WTC11 (cell line): ENCODE results near the gene ZNF609. TPM values are rescaled to one million over a fixed set of nuclear protein-coding genes. Genes with fewer than 3 reads are reported as not detected.
A peak's percentile ranks its signal among the peaks of the same experiment; 100 is the strongest.

Experiments used
- ATAC-seq: fragments of 200-7000 bp; cut with Tn5 transposase; 2 replicates; pipeline ENCODE4 v1.10.0; 2021; ENCODE audit warnings: mild to moderate bottlenecking, moderate library complexity
- CTCF ChIA-PET: fragments of 300-600 bp; sonication (Branson Sonifier 250); formaldehyde crosslinking; loops from one replicate; lab custom pipeline; 2021; ENCODE audit warnings: antibody characterized with exemption; lab: Charles Lee
- POLR2A ChIA-PET: fragments of 350-600 bp; sonication (Branson Sonifier 250); formaldehyde crosslinking; loops from one replicate; lab custom pipeline; 2021; ENCODE audit warnings: antibody characterized with exemption; lab: Charles Lee
- DNase-seq: peaks from one replicate; pipeline ENCODE4 v3.0.0; 2021; ENCODE audit warnings: low spot score
- H3K27ac Mint-ChIP-seq: 2 replicates; pipeline ENCODE4 v1.8.0; 2021; ENCODE audit warnings: mixed read lengths
- H3K27me3 Mint-ChIP-seq: 2 replicates; pipeline ENCODE4 v1.8.0; 2021; ENCODE audit warnings: low read depth, mild to moderate bottlenecking, moderate library complexity, mixed read lengths
- H3K36me3 Mint-ChIP-seq: 2 replicates; pipeline ENCODE4 v1.8.0; 2021; ENCODE audit warnings: mixed read lengths
- H3K4me1 Mint-ChIP-seq: 2 replicates; pipeline ENCODE4 v1.8.0; 2022; ENCODE audit warnings: mixed read lengths
- H3K4me3 Mint-ChIP-seq: 2 replicates; pipeline ENCODE4 v1.8.0; 2021; ENCODE audit warnings: mild to moderate bottlenecking, moderate library complexity, mixed read lengths
- H3K9me3 Mint-ChIP-seq: 2 replicates; pipeline ENCODE4 v1.8.0; 2021; ENCODE audit warnings: mixed read lengths
- CREB1 ChIP-seq: sonication (generic); formaldehyde crosslinking; IDR thresholded peaks from 2 replicates; pipeline ENCODE4 v1.8.0; 2023; ENCODE audit warnings: mild to moderate bottlenecking, missing genetic modification reagents
- EMX1 ChIP-seq: fragments of 250-450 bp; sonication (Bioruptor Pico); IDR thresholded peaks from 2 replicates; pipeline ENCODE4 v1.8.0; 2021; ENCODE audit warnings: mild to moderate bottlenecking
- FOXK1 ChIP-seq: sonication (generic); formaldehyde crosslinking; IDR thresholded peaks from 2 replicates; pipeline ENCODE4 v1.8.0; 2022; ENCODE audit warnings: mild to moderate bottlenecking, moderate library complexity, missing genetic modification reagents
- GABPB1 ChIP-seq: sonication (generic); formaldehyde crosslinking; IDR thresholded peaks from 2 replicates; pipeline ENCODE4 v1.8.1; 2023; ENCODE audit warnings: mild to moderate bottlenecking, missing genetic modification reagents
- MYBL2 ChIP-seq: sonication (generic); formaldehyde crosslinking; IDR thresholded peaks from 2 replicates; pipeline ENCODE4 v1.8.1; 2023; ENCODE audit warnings: mild to moderate bottlenecking, moderate library complexity, missing genetic modification reagents
- NFYB ChIP-seq: sonication (generic); formaldehyde crosslinking; conservative IDR thresholded peaks from 2 replicates; pipeline ENCODE4 v1.8.0; 2022; ENCODE audit warnings: low read depth, missing genetic modification reagents
- OVOL2 ChIP-seq: fragments of 250-450 bp; sonication (Bioruptor Pico); IDR thresholded peaks from 2 replicates; pipeline ENCODE4 v1.9.0; 2021; ENCODE audit warnings: mild to moderate bottlenecking, borderline replicate concordance
- RORB ChIP-seq: fragments of 250-450 bp; sonication (Bioruptor Pico); IDR thresholded peaks from 2 replicates; pipeline ENCODE4 v1.9.0; 2021; ENCODE audit warnings: mild to moderate bottlenecking
- SP1 ChIP-seq: sonication (generic); formaldehyde crosslinking; conservative IDR thresholded peaks from 2 replicates; pipeline ENCODE4 v1.8.1; 2022; ENCODE audit warnings: missing genetic modification reagents
- STAT6 ChIP-seq: sonication (generic); formaldehyde crosslinking; conservative IDR thresholded peaks from 2 replicates; pipeline ENCODE4 v1.8.1; 2023; ENCODE audit warnings: mild to moderate bottlenecking, low read depth, missing genetic modification reagents, moderate library complexity
- TEAD4 ChIP-seq: sonication (generic); formaldehyde crosslinking; IDR thresholded peaks from 2 replicates; pipeline ENCODE4 v1.8.0; 2022; ENCODE audit warnings: mild to moderate bottlenecking, missing genetic modification reagents
- USF1 ChIP-seq: sonication (generic); formaldehyde crosslinking; IDR thresholded peaks from 2 replicates; pipeline ENCODE4 v1.8.0; 2022; ENCODE audit warnings: mild to moderate bottlenecking, missing genetic modification reagents
- ZBTB21 ChIP-seq: sonication (generic); formaldehyde crosslinking; IDR thresholded peaks from 2 replicates; pipeline ENCODE4 v1.8.1; 2023; ENCODE audit warnings: mild to moderate bottlenecking, missing genetic modification reagents, borderline replicate concordance
- ZNF219 ChIP-seq: sonication (generic); formaldehyde crosslinking; IDR thresholded peaks from 2 replicates; pipeline ENCODE4 v1.8.0; 2023; ENCODE audit warnings: missing genetic modification reagents, mild to moderate bottlenecking, borderline replicate concordance
- ZNF232 ChIP-seq: sonication (generic); formaldehyde crosslinking; IDR thresholded peaks from 2 replicates; pipeline ENCODE4 v1.8.0; 2022; ENCODE audit warnings: mild to moderate bottlenecking, missing genetic modification reagents
- ZNF263 ChIP-seq: sonication (generic); formaldehyde crosslinking; IDR thresholded peaks from 2 replicates; pipeline ENCODE4 v1.8.1; 2022; ENCODE audit warnings: low read depth, mild to moderate bottlenecking, moderate library complexity, missing genetic modification reagents
- ZNF281 ChIP-seq: sonication (generic); formaldehyde crosslinking; IDR thresholded peaks from 2 replicates; pipeline ENCODE4 v1.8.0; 2023; ENCODE audit warnings: mild to moderate bottlenecking, missing genetic modification reagents
- ZNF416 ChIP-seq: fragments of 250-450 bp; sonication (Bioruptor Pico); IDR thresholded peaks from 2 replicates; pipeline ENCODE4 v1.9.0; 2021; ENCODE audit warnings: mild to moderate bottlenecking, inconsistent platforms
- ZNF423 ChIP-seq: fragments of 250-450 bp; sonication (Bioruptor Pico); IDR thresholded peaks from 2 replicates; pipeline ENCODE4 v2.1.2; 2022; ENCODE audit warnings: mild to moderate bottlenecking, moderate library complexity
- total RNA-seq: library from RNA; stranded (reverse); gene quantifications from 3 replicates; pipeline ENCODE4 v1.2.3, GENCODE V29; 2021
- TF ChIP-seq, protein P1 (sequence below): sonication (generic); formaldehyde crosslinking; IDR thresholded peaks from 2 replicates; pipeline ENCODE4 v1.8.1; 2022; ENCODE audit warnings: low read depth, missing genetic modification reagents, borderline replicate concordance
- TF ChIP-seq, protein P2 (sequence below): fragments of 200-600 bp; IDR thresholded peaks from 2 replicates; pipeline ENCODE4 v1.8.0; 2022; ENCODE audit warnings: antibody characterized with exemption
- TF ChIP-seq, protein P3 (sequence below): sonication (generic); formaldehyde crosslinking; IDR thresholded peaks from 2 replicates; pipeline ENCODE4 v1.8.1; 2022; ENCODE audit warnings: low read depth, mild to moderate bottlenecking, moderate library complexity, missing genetic modification reagents, borderline replicate concordance
- TF ChIP-seq, protein P4 (sequence below): sonication (generic); formaldehyde crosslinking; IDR thresholded peaks from 2 replicates; pipeline ENCODE4 v1.8.1; 2023; ENCODE audit warnings: mild to moderate bottlenecking, missing genetic modification reagents, moderate library complexity
- TF ChIP-seq, protein P5 (sequence below): sonication (generic); formaldehyde crosslinking; IDR thresholded peaks from 2 replicates; pipeline ENCODE4 v1.8.1; 2023; ENCODE audit warnings: mild to moderate bottlenecking, missing genetic modification reagents

Gene ZNF609
- total RNA-seq, 1 experiment from 2014 or later: 47.4 TPM

DNA sequence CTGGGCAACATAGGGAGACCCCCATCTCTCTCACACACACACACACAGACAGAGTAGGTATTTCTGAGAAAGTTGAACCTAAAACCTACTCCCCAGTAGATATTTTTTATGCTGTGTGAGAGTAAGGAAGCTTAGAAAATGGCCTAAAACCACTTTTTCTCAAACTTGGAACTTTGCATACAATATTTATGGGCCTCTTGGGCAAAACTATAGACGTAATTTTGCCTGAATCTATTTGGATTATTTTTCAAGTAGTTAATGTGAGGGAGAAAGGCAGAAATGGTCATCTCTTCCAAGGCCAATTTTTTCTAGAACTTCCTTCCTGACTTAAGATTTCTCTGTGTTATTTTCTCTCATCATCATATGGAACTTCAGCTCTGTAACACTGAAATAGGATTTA, 81.7 kb downstream of the ZNF609 start:
- no peak overlapping the region for H3K27ac Mint-ChIP-seq
- H3K4me1 Mint-ChIP-seq: 0 out of 2 replicates have a peak, but pooled peaks cover under 1% of the 10 kb centered on the region
- POLR2A ChIA-PET: no interaction called here
- ATAC-seq: no peak
- H3K4me3 Mint-ChIP-seq: no peak overlapping the region
- H3K36me3 Mint-ChIP-seq: no peaks in the 10 kb centered on the region; the same call in 1 of the 2 replicates
- no peak for DNase-seq
- CTCF ChIA-PET: no interaction called here
- no peaks in the 10 kb centered on the region for H3K27me3 Mint-ChIP-seq
- H3K9me3 Mint-ChIP-seq: peaks cover 4% of the 10 kb centered on the region; the same call in 1 of the 2 replicates
- TF ChIP-seq OVOL2 (CRISPR knock-in tag) (no peak), NFYB (CRISPR knock-in tag) (no peak), TEAD4 (CRISPR knock-in tag) (no peak), ZNF423 (no peak), ZNF219 (CRISPR knock-in tag) (no peak), GABPB1 (CRISPR knock-in tag) (no peak), SP1 (CRISPR knock-in tag) (no peak), ZNF281 (no peak), ZNF232 (CRISPR knock-in tag) (no peak), ZNF416 (CRISPR knock-in tag) (no peak)
- TF ChIP-seq, protein P1, sequence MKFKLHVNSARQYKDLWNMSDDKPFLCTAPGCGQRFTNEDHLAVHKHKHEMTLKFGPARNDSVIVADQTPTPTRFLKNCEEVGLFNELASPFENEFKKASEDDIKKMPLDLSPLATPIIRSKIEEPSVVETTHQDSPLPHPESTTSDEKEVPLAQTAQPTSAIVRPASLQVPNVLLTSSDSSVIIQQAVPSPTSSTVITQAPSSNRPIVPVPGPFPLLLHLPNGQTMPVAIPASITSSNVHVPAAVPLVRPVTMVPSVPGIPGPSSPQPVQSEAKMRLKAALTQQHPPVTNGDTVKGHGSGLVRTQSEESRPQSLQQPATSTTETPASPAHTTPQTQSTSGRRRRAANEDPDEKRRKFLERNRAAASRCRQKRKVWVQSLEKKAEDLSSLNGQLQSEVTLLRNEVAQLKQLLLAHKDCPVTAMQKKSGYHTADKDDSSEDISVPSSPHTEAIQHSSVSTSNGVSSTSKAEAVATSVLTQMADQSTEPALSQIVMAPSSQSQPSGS (CRISPR knock-in tag): no peak
- TF ChIP-seq, protein P2, sequence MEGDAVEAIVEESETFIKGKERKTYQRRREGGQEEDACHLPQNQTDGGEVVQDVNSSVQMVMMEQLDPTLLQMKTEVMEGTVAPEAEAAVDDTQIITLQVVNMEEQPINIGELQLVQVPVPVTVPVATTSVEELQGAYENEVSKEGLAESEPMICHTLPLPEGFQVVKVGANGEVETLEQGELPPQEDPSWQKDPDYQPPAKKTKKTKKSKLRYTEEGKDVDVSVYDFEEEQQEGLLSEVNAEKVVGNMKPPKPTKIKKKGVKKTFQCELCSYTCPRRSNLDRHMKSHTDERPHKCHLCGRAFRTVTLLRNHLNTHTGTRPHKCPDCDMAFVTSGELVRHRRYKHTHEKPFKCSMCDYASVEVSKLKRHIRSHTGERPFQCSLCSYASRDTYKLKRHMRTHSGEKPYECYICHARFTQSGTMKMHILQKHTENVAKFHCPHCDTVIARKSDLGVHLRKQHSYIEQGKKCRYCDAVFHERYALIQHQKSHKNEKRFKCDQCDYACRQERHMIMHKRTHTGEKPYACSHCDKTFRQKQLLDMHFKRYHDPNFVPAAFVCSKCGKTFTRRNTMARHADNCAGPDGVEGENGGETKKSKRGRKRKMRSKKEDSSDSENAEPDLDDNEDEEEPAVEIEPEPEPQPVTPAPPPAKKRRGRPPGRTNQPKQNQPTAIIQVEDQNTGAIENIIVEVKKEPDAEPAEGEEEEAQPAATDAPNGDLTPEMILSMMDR: no peak
- TF ChIP-seq, protein P3, sequence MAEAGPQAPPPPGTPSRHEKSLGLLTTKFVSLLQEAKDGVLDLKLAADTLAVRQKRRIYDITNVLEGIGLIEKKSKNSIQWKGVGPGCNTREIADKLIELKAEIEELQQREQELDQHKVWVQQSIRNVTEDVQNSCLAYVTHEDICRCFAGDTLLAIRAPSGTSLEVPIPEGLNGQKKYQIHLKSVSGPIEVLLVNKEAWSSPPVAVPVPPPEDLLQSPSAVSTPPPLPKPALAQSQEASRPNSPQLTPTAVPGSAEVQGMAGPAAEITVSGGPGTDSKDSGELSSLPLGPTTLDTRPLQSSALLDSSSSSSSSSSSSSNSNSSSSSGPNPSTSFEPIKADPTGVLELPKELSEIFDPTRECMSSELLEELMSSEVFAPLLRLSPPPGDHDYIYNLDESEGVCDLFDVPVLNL: no peak
- TF ChIP-seq, protein P4, sequence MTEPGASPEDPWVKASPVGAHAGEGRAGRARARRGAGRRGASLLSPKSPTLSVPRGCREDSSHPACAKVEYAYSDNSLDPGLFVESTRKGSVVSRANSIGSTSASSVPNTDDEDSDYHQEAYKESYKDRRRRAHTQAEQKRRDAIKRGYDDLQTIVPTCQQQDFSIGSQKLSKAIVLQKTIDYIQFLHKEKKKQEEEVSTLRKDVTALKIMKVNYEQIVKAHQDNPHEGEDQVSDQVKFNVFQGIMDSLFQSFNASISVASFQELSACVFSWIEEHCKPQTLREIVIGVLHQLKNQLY (CRISPR knock-in tag): no peak

- Mint-ChIP-seq H3K36me3 (no peaks in the 10 kb centered on the region; the same call in 1 of the 2 replicates), H3K9me3 (peaks cover 4% of the 10 kb centered on the region; the same call in 1 of the 2 replicates), H3K4me3 (no peak overlapping the region), H3K27ac (peak overlapping the region; percentile 64), H3K27me3 (no peaks in the 10 kb centered on the region), H3K4me1 (0 out of 2 replicates have a peak, but pooled peaks cover 2% of the 10 kb centered on the region)
- no peak for ATAC-seq
- CTCF ChIA-PET: no interaction called here
- POLR2A ChIA-PET: no interaction called here
- no peak for DNase-seq
- TF ChIP-seq GABPB1 (CRISPR knock-in tag) (no peak), RORB (CRISPR knock-in tag) (no peak), ZBTB21 (CRISPR knock-in tag) (no peak), USF1 (CRISPR knock-in tag) (no peak), ZNF263 (CRISPR knock-in tag) (no peak), CREB1 (no peak), MYBL2 (CRISPR knock-in tag) (no peak), EMX1 (no peak), FOXK1 (CRISPR knock-in tag) (no peak), STAT6 (CRISPR knock-in tag) (no peak), ZNF219 (CRISPR knock-in tag) (no peak)
- TF ChIP-seq, protein P5, sequence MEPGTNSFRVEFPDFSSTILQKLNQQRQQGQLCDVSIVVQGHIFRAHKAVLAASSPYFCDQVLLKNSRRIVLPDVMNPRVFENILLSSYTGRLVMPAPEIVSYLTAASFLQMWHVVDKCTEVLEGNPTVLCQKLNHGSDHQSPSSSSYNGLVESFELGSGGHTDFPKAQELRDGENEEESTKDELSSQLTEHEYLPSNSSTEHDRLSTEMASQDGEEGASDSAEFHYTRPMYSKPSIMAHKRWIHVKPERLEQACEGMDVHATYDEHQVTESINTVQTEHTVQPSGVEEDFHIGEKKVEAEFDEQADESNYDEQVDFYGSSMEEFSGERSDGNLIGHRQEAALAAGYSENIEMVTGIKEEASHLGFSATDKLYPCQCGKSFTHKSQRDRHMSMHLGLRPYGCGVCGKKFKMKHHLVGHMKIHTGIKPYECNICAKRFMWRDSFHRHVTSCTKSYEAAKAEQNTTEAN (CRISPR knock-in tag): no peak
Measured at GRCh38 chr15:64544450-64544849, 84.1 kb downstream of the ZNF609 start.
